Hindlimb muscle (tissue), 1 donor: Measurements from ENCODE around the gene CARHSP1. TPM values are rescaled to one million over a fixed set of nuclear protein-coding genes. Genes with fewer than 3 reads are reported as not detected.
"Not testable (repeated sequence)": the region's sequence is repeated elsewhere in the genome, so short reads cannot be mapped to it uniquely, and the experiment has no call there.

Experiments
- DNase-seq: peaks from one replicate; pipeline ENCODE4 v3.0.0-alpha.2; 2013
- polyA plus RNA-seq: library from polyadenylated mRNA; unstranded; fragments of 120-200 nt; gene quantifications from one replicate; pipeline ENCODE4 v1.2.1, GENCODE V29; 2013; ENCODE audit not compliant: insufficient read length

Gene CARHSP1
- polyA plus RNA-seq, 1 donor, result 141 TPM

DNA sequence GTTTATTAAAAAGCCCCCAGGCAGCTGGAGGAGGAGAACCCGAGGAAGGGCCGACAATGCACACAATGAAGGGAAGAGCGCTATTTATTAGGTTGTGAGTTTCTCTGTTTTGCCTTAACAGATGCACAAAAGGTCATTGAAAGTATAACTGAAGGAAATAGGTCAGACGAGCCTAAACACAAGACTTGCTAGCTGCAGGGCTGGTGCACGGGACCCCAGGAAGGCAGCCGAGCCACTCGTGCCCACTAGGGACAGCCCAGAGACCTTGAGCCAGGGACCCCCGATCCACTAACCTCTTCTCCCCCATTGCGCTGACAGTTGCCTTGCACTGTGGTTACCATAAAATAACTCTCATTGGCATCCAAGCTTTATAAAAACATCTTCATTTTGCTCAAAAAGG lies 24.6 kb upstream of the CARHSP1 start:
- no peak for DNase-seq

DNA sequence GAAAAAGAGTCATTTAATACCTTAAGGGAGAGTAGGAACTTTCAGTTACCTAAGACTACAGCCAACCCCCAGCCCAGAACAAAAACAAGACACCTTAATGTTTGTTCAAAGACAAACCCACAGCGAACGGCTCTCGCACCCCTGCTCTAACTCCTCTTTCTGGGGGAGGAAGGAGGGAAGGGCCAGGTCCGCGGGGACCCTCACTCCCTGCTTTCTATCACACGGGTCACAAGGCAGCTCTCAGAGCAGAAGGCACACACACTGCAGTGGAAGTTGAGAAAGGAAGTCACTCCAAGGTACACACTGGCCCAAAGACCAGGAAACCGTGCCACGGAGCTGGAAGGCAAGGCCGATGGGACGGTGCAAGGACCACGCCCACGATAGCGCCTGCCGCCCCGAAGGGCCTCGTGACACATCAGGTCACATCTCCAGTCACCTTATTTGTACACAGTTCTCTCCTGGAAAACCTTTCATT lies 23.3 kb upstream of the CARHSP1 start:
- no peak for DNase-seq

DNA sequence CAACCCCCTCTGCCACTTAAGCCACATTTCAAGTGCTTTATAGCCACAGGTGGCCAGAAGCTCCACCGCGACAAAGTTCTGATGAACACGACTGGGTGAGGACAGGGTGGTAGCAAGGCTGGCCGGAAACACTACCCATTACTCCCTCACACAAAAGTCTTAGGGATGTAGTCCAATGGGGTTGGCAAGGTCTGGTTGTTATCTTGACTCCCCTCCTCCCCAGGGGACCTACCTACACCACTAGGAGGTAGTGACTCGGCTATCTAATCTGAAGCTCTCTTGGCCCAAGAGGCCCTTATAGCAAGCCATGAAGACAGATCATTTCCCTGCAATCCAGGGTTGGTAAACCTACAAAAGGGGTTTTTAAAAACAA lies 21.7 kb upstream of the CARHSP1 start:
- no peak for DNase-seq

DNA sequence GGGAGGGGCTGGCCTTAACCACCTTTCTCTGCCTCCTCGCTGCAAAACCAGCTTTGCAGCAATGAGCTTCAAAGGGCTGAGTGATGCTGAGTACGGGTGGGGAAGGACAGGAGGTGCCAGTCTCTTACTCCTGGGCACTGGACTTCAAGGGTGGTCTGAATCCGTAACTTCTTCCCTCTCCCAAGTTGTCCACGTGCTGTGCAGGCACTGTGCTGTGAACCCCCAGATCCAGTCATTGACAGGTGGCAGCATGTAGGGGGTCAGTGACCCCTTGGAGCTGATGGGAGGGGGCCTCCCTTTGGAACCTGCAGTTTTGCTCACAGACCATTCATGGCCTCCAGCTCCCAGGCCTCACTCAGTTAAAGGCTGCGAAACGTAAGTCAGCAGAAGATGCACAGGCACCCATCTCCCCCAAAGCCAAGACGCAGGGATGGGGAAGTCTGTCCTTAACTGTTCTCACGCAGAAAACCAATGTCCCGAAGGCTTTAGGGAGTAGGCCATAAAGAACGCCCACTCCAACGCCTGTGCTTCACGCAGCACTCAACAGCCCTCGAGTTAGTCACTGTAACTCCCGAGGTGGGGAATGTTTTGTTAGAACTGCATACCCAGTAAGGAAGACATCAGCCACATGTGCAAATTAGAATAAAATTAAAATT lies 21.2 kb upstream of the CARHSP1 start:
- no peak for DNase-seq

DNA sequence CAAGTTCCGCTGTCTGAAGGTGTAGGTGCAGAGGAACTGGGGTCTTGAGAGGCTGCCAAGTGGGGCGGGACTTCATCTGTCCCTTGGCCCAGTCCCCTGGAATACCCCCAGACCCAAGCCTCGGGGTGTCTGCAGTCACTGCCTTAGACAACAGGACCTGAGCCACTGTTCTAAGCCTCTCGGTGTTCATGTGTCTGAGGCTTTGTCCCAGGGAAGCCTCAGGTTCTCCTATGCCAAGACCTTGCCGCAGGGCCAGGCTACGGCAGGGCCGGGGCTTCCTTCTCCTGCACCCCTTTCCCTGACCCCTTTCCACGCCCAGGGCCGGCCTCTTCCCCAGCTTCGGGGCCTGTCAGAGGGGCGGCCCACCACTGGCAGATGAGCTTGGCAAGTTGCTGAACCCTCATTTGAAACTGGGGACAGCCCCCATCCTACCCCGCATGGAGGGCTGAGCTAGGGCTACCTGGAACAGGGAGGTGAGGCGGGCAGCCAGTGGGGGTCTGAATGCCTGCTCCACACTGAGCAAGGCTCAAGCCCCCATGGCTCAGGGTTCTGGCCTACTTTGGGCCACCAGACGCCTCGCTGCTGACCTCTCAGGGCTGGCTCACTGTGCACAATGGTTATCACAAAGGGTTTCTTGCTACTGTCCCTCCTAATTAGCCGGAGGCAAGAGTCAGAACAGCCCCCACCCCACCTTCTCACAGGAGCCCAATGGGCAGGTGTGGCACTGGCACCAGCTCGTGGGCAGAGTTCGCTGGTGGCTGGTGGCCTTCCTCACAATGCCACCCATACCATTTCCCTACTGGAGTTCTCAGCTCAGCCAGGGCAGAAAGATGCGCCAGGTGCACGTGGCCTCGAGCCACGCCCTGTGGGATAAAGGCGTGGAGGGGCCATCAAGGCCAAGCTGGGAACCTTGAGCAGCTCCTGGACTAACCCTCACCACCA lies 20.4 kb upstream of the CARHSP1 start:
- no peak for DNase-seq

DNA sequence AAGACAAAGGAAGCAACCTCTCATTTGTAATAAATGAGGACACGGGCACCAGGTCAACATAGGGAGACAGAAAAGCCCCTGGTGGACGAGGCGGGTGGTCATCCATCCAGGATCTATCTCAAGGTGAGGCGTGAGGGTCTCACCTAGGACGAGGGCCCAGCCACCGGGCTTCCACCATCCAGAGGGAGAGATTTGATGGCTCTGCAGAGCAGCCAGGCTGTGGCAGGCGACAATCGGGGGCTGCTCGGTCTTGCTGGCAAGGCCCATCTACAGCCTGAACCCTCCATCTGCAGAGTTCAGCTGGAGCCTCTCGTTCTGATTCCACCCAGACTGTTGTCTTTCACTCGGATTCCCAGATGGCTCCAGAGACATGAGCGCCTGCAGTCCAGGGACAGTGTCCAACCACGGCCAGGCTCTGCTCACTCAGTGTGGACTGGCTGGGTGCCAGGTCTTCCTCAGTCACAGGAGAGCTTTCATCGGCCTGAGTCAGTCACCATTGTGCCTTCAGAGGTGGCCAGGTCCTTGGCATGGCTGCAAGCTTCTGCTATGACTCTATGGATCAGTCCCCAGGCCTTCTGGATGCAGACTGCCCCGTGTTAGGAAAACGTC lies 19.2 kb upstream of the CARHSP1 start:
- DNase-seq, result no peak

DNA sequence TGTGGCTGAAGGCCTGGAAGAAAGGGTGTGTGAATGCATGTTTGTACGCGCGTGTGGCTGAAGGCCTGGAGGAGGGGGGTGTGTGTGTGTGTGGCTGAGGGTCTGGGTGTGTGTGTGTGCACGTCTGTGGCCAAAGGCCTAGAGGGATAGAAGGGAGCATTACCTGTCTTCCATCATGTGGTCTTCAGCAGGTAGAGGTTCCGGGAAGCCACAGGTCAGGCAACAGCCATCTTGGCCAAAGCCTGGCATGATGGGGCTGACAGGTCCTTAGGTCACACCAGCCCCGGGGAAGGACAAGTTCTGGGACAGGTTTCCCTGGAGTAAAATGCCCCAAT lies 18.6 kb upstream of the CARHSP1 start:
- no peak for DNase-seq

DNA sequence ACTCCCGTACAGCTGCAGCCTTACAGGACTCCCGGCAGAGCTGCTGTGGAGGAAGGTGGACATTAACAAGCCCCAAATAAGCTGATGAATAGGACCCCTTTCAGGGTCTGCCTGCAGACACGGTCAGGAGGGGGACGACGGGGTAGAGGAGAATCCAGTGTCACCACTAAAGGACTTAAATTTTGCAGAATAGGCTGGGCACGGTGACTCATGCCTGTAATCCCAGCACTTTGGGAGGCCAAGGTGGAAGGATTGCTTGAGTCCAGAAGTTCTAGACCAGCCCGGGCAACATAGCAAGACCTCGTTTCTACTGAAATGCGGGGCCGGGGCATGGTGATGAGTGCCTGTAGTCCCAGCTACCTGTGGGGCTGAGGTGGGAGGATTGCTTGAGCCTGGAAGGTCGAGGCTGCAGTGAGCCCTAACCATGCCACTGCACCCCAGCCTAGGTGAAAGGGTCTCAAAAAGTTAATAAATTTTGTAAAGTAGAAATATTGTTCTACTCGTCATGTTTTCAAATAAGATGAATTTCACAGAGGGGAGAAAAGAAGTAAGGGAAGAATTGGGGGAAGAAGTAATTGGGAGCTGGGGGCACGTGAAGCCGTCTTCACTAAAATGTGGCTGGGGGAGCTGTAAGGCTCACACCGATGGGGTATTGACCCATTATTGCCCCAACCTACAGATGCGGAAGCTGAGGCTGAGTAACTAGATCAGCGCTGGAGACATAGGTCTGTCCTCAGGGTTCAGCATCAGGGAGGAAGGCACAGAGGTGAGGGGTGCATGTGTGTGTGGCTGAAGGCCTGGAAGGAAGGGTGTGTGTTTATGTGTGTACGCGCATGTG lies 18.0 kb upstream of the CARHSP1 start:
- no peak for DNase-seq

DNA sequence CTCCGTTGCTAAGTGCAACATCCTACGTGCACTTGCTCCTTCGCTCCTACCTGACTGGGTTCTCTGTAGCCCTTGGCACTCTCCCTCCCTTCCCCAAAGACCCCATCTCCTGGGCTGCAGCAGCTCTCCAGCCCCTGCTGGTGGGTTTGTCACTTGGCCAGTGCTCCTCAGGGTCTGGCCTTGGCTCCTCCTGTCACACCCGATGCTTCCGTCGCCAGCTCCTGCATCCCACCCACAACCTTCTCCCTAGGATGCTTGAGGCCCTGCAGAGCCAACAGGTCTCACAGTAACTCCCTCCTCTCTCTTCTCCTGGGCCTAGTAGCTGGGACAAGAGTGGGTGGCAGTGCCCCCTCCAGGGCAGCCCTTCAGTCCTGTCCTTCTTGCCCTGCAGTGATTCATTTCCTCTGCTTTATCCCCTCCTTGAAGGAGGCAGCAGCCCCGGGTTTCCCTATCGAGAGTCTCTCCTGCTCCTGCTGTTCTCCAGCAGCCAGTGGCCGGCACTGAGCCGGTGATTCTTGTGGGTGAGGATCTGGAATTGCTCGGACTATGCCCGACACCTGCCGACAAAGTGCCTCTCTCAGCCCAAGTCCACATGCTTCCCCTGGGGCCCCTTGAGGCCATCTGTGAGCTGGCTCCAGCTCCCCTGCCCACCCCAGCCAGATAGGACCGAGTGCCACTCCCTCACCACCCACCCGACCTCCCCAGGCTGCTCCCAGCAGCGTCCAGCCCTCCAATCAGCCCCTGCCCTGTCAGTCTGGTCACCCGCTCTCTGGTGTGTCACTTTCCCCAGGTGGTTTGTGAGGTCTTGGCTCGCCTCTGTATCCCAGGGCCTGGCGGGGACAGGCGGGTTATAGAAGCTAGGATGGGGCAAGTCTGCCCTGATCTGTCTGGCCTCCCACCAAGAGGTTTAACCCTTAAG lies 17.1 kb upstream of the CARHSP1 start:
- no peak for DNase-seq

DNA sequence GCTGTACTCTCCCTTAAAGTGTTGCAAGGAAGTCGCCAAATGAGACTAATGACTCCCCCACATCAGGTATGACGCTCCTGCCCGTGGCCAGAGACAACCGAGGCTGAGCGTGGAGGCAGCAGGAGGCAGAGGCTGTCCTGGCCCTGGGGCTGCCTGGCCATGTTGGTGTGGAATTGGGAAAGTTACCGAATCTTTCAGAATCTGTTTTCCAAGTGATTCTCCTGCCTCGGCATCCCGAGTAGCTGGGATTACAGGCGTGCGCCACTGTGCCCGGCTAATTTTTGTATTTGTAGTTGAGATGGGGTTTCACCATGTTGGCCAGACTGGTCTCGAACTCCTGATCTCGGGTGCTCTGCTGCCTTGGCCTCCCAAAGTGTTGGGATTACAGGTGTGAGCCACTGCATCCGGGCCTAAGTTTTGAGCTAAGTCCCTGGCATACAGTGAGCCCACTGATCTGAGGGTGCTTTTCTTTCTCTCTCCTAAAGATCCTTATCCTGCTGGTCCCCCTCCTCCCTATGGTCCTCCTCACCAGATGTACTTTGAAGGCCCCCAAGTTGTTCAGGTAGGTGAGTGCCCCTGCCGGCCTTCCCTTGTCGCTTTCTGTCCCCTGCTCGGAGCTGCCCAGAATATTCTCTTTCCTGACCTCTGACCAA lies 14.0 kb upstream of the CARHSP1 start:
- no peak for DNase-seq

DNA sequence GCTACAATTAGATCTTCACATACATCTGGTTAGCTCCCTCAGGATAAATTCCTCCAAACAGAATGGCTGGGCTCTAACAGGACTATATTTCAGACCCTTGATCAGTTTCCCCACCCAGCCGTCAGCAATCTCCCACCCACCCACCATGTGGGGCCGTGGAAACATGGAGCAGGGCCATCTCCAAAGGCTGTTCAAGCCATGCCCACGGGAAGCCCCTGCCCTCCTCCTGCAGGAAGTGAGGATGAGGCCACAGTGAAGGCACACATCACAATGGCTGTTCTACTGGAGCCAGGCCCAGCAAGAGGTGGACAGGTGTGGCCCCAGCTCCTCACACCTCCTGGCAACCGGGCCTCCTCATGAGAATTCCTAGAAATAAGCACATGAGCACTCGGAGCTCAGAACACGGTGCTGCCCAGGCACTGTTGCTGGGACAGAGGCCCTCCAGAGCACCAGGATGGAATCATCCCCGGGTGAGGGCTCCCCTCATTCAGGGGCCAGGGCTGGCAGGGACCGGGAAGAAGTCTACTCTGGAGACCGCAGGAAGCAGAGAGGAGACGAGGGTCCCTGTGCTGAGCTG lies 13.3 kb upstream of the CARHSP1 start, which contains the start of gene LITAFD:
Gene LITAFD, plus strand, starts transcription at position 311 of the 577 bp plus-strand sequence. CDS start 2,005 bp downstream, outside the sequence.
- DNase-seq, result no peak

DNA sequence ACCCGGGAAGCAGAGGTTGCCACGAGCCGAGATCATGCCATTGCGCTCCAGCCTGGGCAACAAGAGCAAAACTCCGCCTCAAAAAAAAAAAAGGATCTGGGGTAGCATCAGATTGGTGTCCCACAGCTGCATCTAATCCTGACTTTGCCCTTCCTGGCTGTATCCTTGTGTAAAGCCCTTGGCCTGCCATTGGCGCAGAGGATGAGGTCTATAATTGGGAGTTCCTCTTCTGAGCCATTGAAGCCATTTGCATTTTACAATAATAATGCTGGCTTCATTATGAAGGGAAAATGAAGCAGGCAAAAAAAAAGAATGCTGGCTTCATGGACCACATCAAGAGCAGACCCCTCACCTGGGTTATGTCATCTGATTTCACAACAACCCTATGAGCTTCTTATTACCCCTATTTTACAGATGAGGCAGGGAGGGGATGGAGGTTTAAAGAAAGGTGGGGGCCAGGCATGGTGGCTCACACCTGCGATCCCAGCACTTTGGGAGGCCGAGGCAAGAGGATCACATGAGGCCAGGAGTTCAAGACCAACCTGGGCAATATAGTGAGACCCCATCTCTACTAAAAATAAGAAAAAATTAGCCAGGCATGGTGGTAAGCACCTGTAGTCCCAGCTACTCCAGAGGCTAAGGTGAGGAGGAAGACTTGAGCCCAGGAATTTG lies 12.2 kb upstream of the CARHSP1 start:
- no peak for DNase-seq

DNA sequence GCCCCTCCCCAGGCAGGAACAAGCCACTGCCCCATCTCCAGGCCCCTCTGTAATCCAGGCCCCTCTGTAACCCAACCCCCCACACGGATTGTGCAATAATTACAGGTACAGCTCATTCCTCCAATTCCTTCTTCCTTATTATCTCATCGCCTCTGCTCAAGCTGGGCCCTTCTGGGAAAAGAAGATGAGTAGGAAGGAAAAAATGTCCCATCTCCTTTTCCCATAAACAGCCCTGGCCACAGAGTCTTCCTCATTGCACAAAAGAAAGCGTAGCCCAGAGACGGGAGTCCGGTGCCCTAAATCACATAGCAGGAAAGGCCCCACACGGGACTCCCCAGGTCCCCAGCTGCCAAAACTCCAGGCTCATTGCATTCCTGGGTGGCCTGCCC lies 9.7 kb upstream of the CARHSP1 start:
- DNase-seq, result no peak

DNA sequence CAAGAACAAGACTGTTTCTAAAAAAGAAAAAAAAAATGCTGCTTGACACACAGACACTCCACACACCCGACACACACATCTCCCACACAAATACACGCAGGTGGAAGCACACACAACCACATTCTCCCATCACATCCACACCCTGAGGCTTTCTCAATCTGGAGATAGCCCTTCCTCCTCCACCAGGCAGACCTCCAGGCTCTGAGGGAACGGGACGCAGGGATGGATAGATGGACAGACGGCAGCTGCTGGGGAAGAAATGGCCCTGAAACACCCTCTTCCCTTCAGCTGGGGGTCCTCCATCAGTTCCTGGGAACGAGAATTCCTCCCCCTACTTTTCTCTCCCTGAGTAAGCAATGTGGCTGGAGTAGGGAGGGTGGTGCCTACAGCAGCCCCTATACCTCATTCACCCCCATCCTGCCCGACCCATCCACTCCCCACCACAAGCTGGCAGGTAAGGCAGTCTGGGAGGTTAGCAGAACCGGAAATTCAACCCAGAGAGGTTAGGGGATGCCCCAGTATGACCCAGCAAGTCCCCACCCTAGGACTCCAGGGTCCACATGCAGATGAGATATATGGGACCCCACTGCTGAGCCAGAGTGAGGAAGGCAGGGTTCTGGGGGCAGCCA lies 9.2 kb upstream of the CARHSP1 start:
- DNase-seq, result no peak

DNA sequence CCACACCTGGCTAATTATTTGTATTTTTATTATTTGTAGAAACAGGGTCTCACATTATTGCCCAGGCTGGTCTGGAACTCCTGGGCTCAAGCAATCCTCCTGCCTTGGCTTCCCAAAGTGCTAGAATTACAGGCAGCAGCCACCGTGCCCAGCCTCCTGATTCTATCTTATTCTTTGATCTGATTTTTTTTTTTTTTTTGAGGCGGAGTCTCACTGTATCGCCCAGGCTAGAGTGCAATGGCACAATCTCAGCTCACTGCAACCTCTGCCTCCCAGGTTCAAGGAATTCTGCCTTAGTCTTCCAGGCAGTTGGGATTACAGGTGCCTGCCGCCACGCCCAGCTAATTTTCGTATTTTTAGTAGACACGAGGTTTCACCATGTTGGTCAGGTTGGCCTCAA lies 6.5 kb upstream of the CARHSP1 start:
- not testable (repeated sequence) for DNase-seq

DNA sequence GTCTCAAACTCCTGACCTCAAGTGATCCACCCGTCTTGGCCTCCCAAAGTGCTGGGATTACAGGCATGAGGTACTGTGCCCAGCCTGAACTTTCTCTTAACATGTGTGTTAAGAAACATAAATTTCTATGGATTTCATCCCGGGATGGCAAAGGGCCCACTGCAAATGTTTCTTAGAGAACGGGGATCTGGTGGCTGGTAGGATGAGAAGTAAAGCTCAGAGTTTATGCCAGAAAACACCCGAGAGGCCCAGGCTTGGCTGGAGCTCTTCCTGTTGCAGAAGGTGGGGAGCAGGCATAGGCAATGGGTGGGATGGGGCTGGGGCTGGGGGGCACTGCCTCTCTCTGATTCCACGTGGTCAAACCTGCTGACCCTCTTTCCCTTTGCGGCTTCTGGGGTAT lies 5.6 kb upstream of the CARHSP1 start:
- DNase-seq, result peak; percentile 59

DNA sequence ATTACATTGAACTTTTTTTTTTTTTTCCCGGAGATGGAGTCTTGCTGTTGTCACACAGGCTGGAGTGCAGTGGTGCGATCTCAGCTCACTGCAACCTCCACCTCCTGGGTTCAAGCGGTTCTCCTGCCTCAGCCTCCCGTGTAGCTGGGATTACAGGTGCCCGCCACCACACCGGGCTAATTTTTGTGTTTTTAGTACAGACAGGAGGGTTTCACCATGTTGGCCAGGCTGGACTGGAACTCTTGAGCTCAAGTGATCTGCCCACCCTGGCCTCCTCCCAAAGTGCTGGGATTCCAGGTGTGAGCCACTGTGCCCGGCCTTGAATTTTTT lies 5.0 kb upstream of the CARHSP1 start:
- not testable (repeated sequence) for DNase-seq

DNA sequence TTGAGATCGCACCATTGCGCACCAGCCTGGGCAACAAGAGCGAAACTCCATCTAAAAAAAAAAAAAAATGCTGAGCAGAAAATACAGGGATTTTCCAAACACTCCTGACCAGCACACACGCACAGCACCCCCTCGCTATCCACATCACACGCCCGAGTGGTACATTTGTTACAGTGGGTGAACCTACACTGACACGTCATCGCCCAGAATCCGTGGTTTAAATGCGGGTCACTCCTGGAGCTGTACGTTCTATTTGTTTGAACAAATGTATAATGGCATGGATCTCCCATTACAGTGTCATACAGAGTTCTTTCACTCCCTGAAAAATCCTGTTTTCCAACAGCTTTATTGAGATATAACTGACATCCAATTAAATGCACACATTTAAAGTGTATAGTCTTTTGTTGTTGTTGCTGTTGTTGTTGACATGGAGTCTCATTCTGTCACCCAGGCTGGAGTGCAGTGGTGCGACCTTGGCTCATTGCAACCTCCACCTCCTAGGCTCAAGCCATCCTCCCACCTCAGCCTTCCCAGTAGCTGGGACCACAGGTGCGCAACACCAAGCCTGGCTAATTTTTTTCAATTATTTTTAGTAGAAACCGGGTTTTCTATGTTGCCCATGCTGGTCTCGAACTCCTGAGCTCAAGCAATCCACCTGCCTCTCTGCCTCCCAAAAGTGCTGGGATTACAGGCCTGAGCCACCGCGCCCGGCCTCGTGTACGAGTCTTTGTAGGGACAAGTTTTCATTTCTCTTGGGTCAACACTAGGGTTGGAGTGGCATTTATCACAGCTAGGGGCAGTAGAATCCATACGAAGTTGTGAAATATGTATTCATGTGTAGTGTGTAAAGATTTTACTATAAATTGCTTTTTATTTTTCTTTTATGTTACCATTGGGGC lies 4.4 kb upstream of the CARHSP1 start:
- DNase-seq, result no peak
